PC-3 (cell line): Measurements from ENCODE around the gene DVL3. TPM values are rescaled to one million over a fixed set of nuclear protein-coding genes. Genes with fewer than 3 reads are reported as not detected.

Experiments
- ATAC-seq: fragments of 200-7000 bp; cut with Tn5 transposase; 2 replicates; pipeline ENCODE4 v1.9.1; 2020; ENCODE audit warnings: mild to moderate bottlenecking, moderate library complexity
- BruUV-seq: library from RNA; stranded (reverse); fragments of 400-500 nt; replicated peaks from 2 replicates; lab custom pipeline; 2021; lab: Mats Ljungman, UMichigan
- CTCF ChIA-PET: fragments of 300-600 bp; sonication (Branson Sonifier 250); formaldehyde crosslinking; loops from one replicate; lab custom pipeline; 2022; ENCODE audit warnings: antibody characterized with exemption; lab: Charles Lee
- POLR2A ChIA-PET: fragments of 300-600 bp; sonication (Branson Sonifier 250); formaldehyde crosslinking; loops from one replicate; lab custom pipeline; 2022; ENCODE audit warnings: antibody characterized with exemption; ENCODE audit not compliant: unreplicated experiment; lab: Charles Lee
- DNase-seq: peaks from one replicate; pipeline ENCODE4 v3.0.0-alpha.2; 2015
- H2AFZ ChIP-seq: fragments of 300-600 bp; sonication (generic); 2 replicates; pipeline ENCODE4 v1.6.0; 2016; ENCODE audit warnings: antibody characterized with exemption, low read length
- H3F3A ChIP-seq: fragments of 300-600 bp; sonication (generic); one replicate; pipeline ENCODE4 v1.6.0; 2017; ENCODE audit warnings: antibody characterized with exemption, low read length, control low read depth, mild to moderate bottlenecking; ENCODE audit not compliant: unreplicated experiment
- H3K27ac ChIP-seq: fragments of 300-600 bp; sonication (generic); 2 replicates; pipeline ENCODE4 v1.5.1; 2016; ENCODE audit warnings: mild to moderate bottlenecking, low read length
- H3K27me3 ChIP-seq: fragments of 300-600 bp; sonication (generic); 2 replicates; pipeline ENCODE4 v1.6.1; 2016; ENCODE audit warnings: low read length, mixed read lengths
- H3K36me3 ChIP-seq: fragments of 300-600 bp; sonication (generic); 2 replicates; pipeline ENCODE4 v1.6.1; 2016; ENCODE audit warnings: low read depth, mixed run types, low read length, mixed read lengths
- H3K4me1 ChIP-seq: fragments of 300-600 bp; sonication (generic); 2 replicates; pipeline ENCODE4 v1.5.1; 2016; ENCODE audit warnings: low read length; ENCODE audit not compliant: insufficient read depth
- H3K4me2 ChIP-seq: fragments of 300-600 bp; sonication (generic); 2 replicates; pipeline ENCODE4 v1.6.0; 2016; ENCODE audit warnings: low read length
- H3K4me3 ChIP-seq: fragments of 300-600 bp; sonication (generic); 2 replicates; pipeline ENCODE4 v1.5.1; 2016; ENCODE audit warnings: mild to moderate bottlenecking, low read length, mixed read lengths
- H3K79me2 ChIP-seq: fragments of 300-600 bp; sonication (generic); 2 replicates; pipeline ENCODE4 v1.6.1; 2017; ENCODE audit warnings: low read length, mixed read lengths
- H3K9ac ChIP-seq: fragments of 300-600 bp; sonication (generic); 2 replicates; pipeline ENCODE4 v1.6.0; 2016; ENCODE audit warnings: mild to moderate bottlenecking, low read length
- H3K9me2 ChIP-seq: fragments of 300-600 bp; sonication (generic); replicated peaks from 2 replicates; pipeline ENCODE4 v1.6.1; 2016; ENCODE audit warnings: mixed run types, low read length, mixed read lengths
- H3K9me3 ChIP-seq: fragments of 300-600 bp; sonication (generic); 2 replicates; pipeline ENCODE4 v1.6.1; 2016; ENCODE audit warnings: low read length, mixed read lengths
- H4K20me1 ChIP-seq: fragments of 300-600 bp; sonication (generic); 2 replicates; pipeline ENCODE4 v1.6.1; 2016; ENCODE audit warnings: low read length, mixed read lengths
- EZH2 ChIP-seq: fragments of 300-600 bp; sonication (generic); IDR thresholded peaks from one replicate; pipeline ENCODE4 v1.6.1; 2017; ENCODE audit warnings: antibody characterized with exemption, mild to moderate bottlenecking, low read length; ENCODE audit not compliant: unreplicated experiment
- EZH2phosphoT487 ChIP-seq: fragments of 300-600 bp; sonication (generic); IDR thresholded peaks from 2 replicates; pipeline ENCODE4 v1.6.1; 2018; ENCODE audit warnings: mild to moderate bottlenecking, antibody characterized with exemption, low read length, borderline replicate concordance
- intact Hi-C: fragments of 100-400 bp; cut with micrococcal nuclease; formaldehyde crosslinking; loops from 2 replicates; pipeline ENCODE4 v1.9.0; 2023
- total RNA-seq: library from RNA; depleted of rRNA; stranded (reverse); fragments of >200 nt; gene quantifications from 2 replicates; pipeline ENCODE4 v1.2.3, GENCODE V29; 2014
- TF ChIP-seq, protein P1 (sequence below): fragments of 300-600 bp; sonication (generic); conservative IDR thresholded peaks from 2 replicates; pipeline ENCODE4 v1.5.1; 2017; ENCODE audit warnings: antibody characterized with exemption, low read depth, mild to moderate bottlenecking, low read length

Gene DVL3
- total RNA-seq, 1 experiment from 2014 or later = 50.6 TPM

DNA sequence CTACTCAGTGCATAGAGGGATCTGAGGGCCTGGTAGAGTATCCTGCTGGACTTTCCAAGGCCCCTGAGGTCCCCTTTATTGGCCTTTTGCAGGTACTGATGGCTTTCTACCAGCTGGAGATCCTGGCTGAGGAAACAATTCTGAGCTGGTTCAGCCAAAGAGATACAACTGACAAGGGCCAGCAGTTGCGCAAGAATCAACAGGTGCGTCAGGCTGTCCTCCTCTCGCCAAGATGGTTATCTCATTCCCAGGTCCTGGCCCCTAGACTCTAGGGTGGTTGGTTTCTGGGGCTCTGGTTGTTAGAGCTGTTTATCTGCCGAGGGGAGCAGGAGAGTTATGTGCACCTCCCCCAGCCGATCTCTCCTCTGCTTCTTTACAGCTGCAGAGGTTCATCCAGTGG, 10.7 kb upstream of the DVL3 start:
- no peak overlapping the region for H2AFZ ChIP-seq
- no peak overlapping the region for H3K4me3 ChIP-seq
- no peak overlapping the region for H3K9ac ChIP-seq
- H3K9me3 ChIP-seq = no peaks in the 10 kb centered on the region
- H3K79me2 ChIP-seq = no peaks in the 10 kb centered on the region
- CTCF ChIA-PET = no interaction called here
- no peaks in the 10 kb centered on the region for H3K4me1 ChIP-seq
- POLR2A ChIA-PET = no interaction called here
- no peaks in the 10 kb centered on the region for H3K27me3 ChIP-seq
- peaks cover 36% of the 10 kb centered on the region for H3K36me3 ChIP-seq
- TF ChIP-seq, protein P1, sequence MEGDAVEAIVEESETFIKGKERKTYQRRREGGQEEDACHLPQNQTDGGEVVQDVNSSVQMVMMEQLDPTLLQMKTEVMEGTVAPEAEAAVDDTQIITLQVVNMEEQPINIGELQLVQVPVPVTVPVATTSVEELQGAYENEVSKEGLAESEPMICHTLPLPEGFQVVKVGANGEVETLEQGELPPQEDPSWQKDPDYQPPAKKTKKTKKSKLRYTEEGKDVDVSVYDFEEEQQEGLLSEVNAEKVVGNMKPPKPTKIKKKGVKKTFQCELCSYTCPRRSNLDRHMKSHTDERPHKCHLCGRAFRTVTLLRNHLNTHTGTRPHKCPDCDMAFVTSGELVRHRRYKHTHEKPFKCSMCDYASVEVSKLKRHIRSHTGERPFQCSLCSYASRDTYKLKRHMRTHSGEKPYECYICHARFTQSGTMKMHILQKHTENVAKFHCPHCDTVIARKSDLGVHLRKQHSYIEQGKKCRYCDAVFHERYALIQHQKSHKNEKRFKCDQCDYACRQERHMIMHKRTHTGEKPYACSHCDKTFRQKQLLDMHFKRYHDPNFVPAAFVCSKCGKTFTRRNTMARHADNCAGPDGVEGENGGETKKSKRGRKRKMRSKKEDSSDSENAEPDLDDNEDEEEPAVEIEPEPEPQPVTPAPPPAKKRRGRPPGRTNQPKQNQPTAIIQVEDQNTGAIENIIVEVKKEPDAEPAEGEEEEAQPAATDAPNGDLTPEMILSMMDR = no peak
- ATAC-seq = no peak
- peaks cover 4% of the 10 kb centered on the region for H3F3A ChIP-seq
- no peak overlapping the region for H3K4me2 ChIP-seq
- intact Hi-C loops = no loop called here
- H4K20me1 ChIP-seq = no peaks in the 10 kb centered on the region
- no peak overlapping the region for H3K27ac ChIP-seq
- H3K9me2 ChIP-seq = no peaks in the 10 kb centered on the region
- no peak for DNase-seq
- no TSS peak for BruUV-seq

DNA sequence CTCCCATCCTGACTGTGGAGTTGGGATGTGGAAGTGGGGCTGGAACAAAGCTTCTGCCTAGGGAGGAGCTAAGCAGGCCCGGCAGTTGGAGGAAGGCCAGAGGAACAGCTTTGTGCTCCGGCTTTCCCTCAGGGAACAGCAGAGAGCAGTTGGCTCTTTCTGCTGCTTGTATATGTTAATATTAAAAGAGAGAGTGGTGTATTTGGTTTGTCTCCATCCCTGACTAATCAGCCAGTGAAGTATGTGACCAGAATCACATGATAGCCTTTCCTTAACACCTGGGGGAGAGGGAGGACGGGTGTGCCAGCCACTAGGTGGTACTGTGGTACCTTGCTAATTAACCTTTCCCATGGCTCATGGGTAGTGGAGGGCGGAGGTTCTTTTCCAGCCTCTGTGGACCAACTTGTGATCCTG, 10.1 kb upstream of the DVL3 start:
- peaks cover 33% of the 10 kb centered on the region for H3K36me3 ChIP-seq
- CTCF ChIA-PET = interaction anchor here (0.6 kb wide), 1 partner anchor 98 kb away, joined by 7 read pairs; no protein-coding TSS in a partner anchor
- peak; percentile 92 for ATAC-seq

DNA sequence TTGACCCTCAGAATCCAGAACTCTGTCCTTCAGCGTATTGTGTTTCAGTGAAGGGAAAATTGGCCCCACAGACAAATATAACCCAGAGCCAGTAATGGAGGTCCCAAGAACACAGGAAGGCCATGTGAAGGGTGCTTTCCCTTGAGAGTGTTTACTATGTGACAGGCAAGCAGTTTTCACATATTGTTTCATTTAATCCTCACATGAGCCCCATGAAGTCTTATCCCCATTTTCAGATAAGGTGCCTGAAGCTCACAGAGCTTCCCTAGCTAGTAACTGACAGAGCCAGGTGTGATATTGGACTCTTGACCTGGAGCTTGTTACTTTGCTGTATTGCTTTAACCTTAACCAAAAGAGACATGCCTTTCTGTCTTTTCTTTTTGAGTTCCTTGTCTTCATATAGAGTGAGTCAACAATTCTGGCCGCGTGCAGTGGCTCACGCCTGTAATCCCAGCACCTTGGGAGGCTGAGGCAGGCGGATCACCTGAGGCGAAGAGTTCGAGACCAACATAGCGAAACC, 9.4 kb upstream of the DVL3 start:
- TF ChIP-seq, protein P1 = no peak
- TF ChIP-seq EZH2phosphoT487 (no peak), EZH2 (no peak)
- Histone ChIP-seq H3K4me3 (no peak overlapping the region), H2AFZ (no peak overlapping the region), H3K4me2 (no peak overlapping the region), H3K27ac (no peak overlapping the region), H3K27me3 (no peaks in the 10 kb centered on the region), H3F3A (peaks cover 4% of the 10 kb centered on the region), H3K9me2 (no peaks in the 10 kb centered on the region), H3K36me3 (peaks cover 26% of the 10 kb centered on the region), H3K9me3 (no peaks in the 10 kb centered on the region), H3K79me2 (no peaks in the 10 kb centered on the region), H3K4me1 (no peaks in the 10 kb centered on the region), H4K20me1 (no peaks in the 10 kb centered on the region), H3K9ac (no peak overlapping the region)
- POLR2A ChIA-PET = interaction anchor here (0.7 kb wide), 1 partner anchor 76 kb away, joined by 25 read pairs; no protein-coding TSS in a partner anchor
- DNase-seq (no peak), ATAC-seq (no peak)
- CTCF ChIA-PET = interaction anchor here (0.6 kb wide), 2 partner anchors 52 to 88 kb away, joined by 3 to 4 read pairs; no protein-coding TSS in a partner anchor
- BruUV-seq = no TSS peak
- intact Hi-C loops = loop anchor here (1.0 to 5.0 kb wide), 3 partner anchors 41 to 143 kb away; partner anchors contain the start of gene ABCF3

More for the DNA sequence above, 10.1 kb upstream of the DVL3 start:
- intact Hi-C loops = loop anchor here (1.0 to 5.0 kb wide), 3 partner anchors 42 to 144 kb away; partner anchors contain the start of gene ABCF3
- H3K9me2 ChIP-seq = no peaks in the 10 kb centered on the region
- no TSS peak for BruUV-seq
- H3K27me3 ChIP-seq = no peaks in the 10 kb centered on the region
- H3K4me3 ChIP-seq = no peak overlapping the region
- no peaks in the 10 kb centered on the region for H3K79me2 ChIP-seq
- no peaks in the 10 kb centered on the region for H3K9me3 ChIP-seq
- DNase-seq = peak; percentile 72
- H2AFZ ChIP-seq = no peak overlapping the region
- no peak overlapping the region for H3K27ac ChIP-seq
- H3K4me2 ChIP-seq = no peak overlapping the region
- H3F3A ChIP-seq = peaks cover 4% of the 10 kb centered on the region
- H4K20me1 ChIP-seq = no peaks in the 10 kb centered on the region
- TF ChIP-seq EZH2phosphoT487 (no peak), EZH2 (no peak)
- TF ChIP-seq, protein P1 = peak; percentile 73
- POLR2A ChIA-PET = no interaction called here
- no peak overlapping the region for H3K9ac ChIP-seq
- H3K4me1 ChIP-seq = no peaks in the 10 kb centered on the region
